GM12878 (cell line): ENCODE results near the gene IL27RA. TPM values are rescaled to one million over a fixed set of nuclear protein-coding genes. Genes with fewer than 3 reads are reported as not detected.
"Not testable (repeated sequence)": the region's sequence is repeated elsewhere in the genome, so short reads cannot be mapped to it uniquely, and the experiment has no call there.

Experiments used
- ATAC-seq: fragments of 200-7000 bp; cut with Tn5 transposase; 3 replicates; pipeline ENCODE4 v1.9.1; 2020; ENCODE audit warnings: mild to moderate bottlenecking, moderate library complexity
- BruUV-seq: library from RNA; stranded (reverse); fragments of 400-500 nt; replicated peaks from 2 replicates; lab custom pipeline; 2021; lab: Mats Ljungman, UMichigan
- CTCF ChIA-PET: fragments of 300-600 bp; sonication (Branson Sonifier 250); formaldehyde crosslinking; extraction: SDS; loops from one replicate; lab custom pipeline; 2021; ENCODE audit warnings: inconsistent platforms; lab: Yijun Ruan, JAX
- POLR2A ChIA-PET: fragments of 350-600 bp; formaldehyde crosslinking; extraction: SDS; loops from one replicate; lab custom pipeline; 2021; ENCODE audit warnings: inconsistent platforms; lab: Charles Lee
- RAD21 ChIA-PET: fragments of 300-600 bp; sonication (Branson Sonifier 250); formaldehyde crosslinking; loops from one replicate; lab custom pipeline; 2023; ENCODE audit warnings: antibody characterized with exemption; ENCODE audit not compliant: unreplicated experiment; lab: Charles Lee
- SMC1A ChIA-PET: fragments of 300-600 bp; sonication (Branson Sonifier 250); formaldehyde crosslinking; loops from one replicate; lab custom pipeline; 2023; ENCODE audit not compliant: unreplicated experiment, uncharacterized antibody; lab: Charles Lee
- DNase-seq: peaks from one replicate; pipeline ENCODE4 v3.0.0-alpha.2; 2011; ENCODE audit warnings: low read depth, low spot score
- FAIRE-seq: peaks from 3 replicates; lab custom pipeline; 2011; peaks lifted over from hg19 to GRCh38; lab: Jason Lieb, UNC
- H2AFZ ChIP-seq: 2 replicates; pipeline ENCODE4 v1.6.0; 2011; ENCODE audit warnings: low read depth, low read length, control low read depth; ENCODE audit not compliant: control insufficient read depth
- H3K27ac ChIP-seq: 2 replicates; pipeline ENCODE4 v1.5.1; 2011; ENCODE audit warnings: control low read depth; ENCODE audit not compliant: control insufficient read depth, insufficient read depth
- H3K27me3 ChIP-seq, 2 experiments: replicated peaks in 1 of 2; 2 replicates each; pipeline versions ENCODE4 v1.6.0 to v1.6.1; 2011; ENCODE audit warnings: low read length in 1 of 2; ENCODE audit not compliant: control insufficient read depth in 2 of 2, insufficient read depth in 2 of 2
- H3K36me3 ChIP-seq, 2 experiments: 2 replicates each; pipeline ENCODE4 v1.5.1; 2011; ENCODE audit warnings: low read length in 1 of 2; ENCODE audit not compliant: control insufficient read depth in 2 of 2, insufficient read depth in 2 of 2
- H3K4me1 ChIP-seq: 2 replicates; pipeline ENCODE4 v1.6.1; 2011; ENCODE audit warnings: mild to moderate bottlenecking, low read length, moderate library complexity, mixed read lengths; ENCODE audit not compliant: control insufficient read depth, insufficient read depth
- H3K4me2 ChIP-seq: 2 replicates; pipeline ENCODE4 v1.6.0; 2011; ENCODE audit warnings: control low read depth; ENCODE audit not compliant: control insufficient read depth, insufficient read depth
- H3K4me3 ChIP-seq: fragments of 200-600 bp; sonication (generic); 2 replicates; pipeline ENCODE4 v1.5.1; 2016
- H3K79me2 ChIP-seq: 2 replicates; pipeline ENCODE4 v1.6.0; 2011; ENCODE audit warnings: low read length; ENCODE audit not compliant: control insufficient read depth, insufficient read depth
- H3K9ac ChIP-seq: 2 replicates; pipeline ENCODE4 v1.8.0; 2011; ENCODE audit warnings: low read length, control low read depth, mixed read lengths; ENCODE audit not compliant: control insufficient read depth, insufficient read depth
- H3K9me3 ChIP-seq: replicated peaks from 3 replicates; pipeline ENCODE4 v1.5.1; 2011; ENCODE audit warnings: mild to moderate bottlenecking, low read length; ENCODE audit not compliant: control insufficient read depth, insufficient read depth
- H4K20me1 ChIP-seq: 2 replicates; pipeline ENCODE4 v1.6.0; 2011; ENCODE audit not compliant: control insufficient read depth, insufficient read depth
- CEBPB ChIP-seq, 2 experiments: fragments of 150-350 bp in 1 of 2; IDR thresholded peaks; 2 replicates each; pipeline ENCODE4 v1.6.1; 2012 to 2014; ENCODE audit warnings: low read depth in 2 of 2, low read length in 2 of 2, borderline replicate concordance in 1 of 2, inconsistent platforms in 1 of 2
- CHD4 ChIP-seq: fragments of 200-600 bp; sonication (generic); IDR thresholded peaks from 2 replicates; pipeline ENCODE4 v1.6.1; 2016; ENCODE audit warnings: mild to moderate bottlenecking
- EZH2 ChIP-seq: IDR thresholded peaks from 2 replicates; pipeline ENCODE4 v1.6.1; 2012; ENCODE audit warnings: low read depth, mild to moderate bottlenecking, control low read depth, inconsistent platforms, low read length, borderline replicate concordance; ENCODE audit not compliant: control insufficient read depth
- HSF1 ChIP-seq: fragments of 150-350 bp; IDR thresholded peaks from 2 replicates; pipeline ENCODE4 v1.6.1; 2014; ENCODE audit warnings: mild to moderate bottlenecking, low read depth, low read length
- KAT2A ChIP-seq: conservative IDR thresholded peaks from 2 replicates; pipeline ENCODE4 v1.6.1; 2011; ENCODE audit warnings: low read depth, low read length; ENCODE audit not compliant: control insufficient read depth
- KDM1A ChIP-seq: fragments of 200-600 bp; sonication (generic); IDR thresholded peaks from 2 replicates; pipeline ENCODE4 v1.6.1; 2016; ENCODE audit warnings: borderline replicate concordance
- RCOR1 ChIP-seq: conservative IDR thresholded peaks from 2 replicates; pipeline ENCODE4 v1.6.1; 2012; ENCODE audit warnings: low read depth, low read length, improper control_type of control experiment
- SPI1 ChIP-seq: IDR thresholded peaks from 2 replicates; pipeline ENCODE4 v1.6.1; 2011; ENCODE audit warnings: low read depth, mild to moderate bottlenecking, low read length, moderate library complexity, borderline replicate concordance; ENCODE audit not compliant: insufficient read depth
- SREBF1 ChIP-seq: IDR thresholded peaks from 2 replicates; pipeline ENCODE4 v1.6.1; 2012; ENCODE audit warnings: mild to moderate bottlenecking, low read length
- SUPT20H ChIP-seq: IDR thresholded peaks from 2 replicates; pipeline ENCODE4 v1.6.1; 2011; ENCODE audit warnings: low read depth, mild to moderate bottlenecking, low read length, moderate library complexity, borderline replicate concordance; ENCODE audit not compliant: control insufficient read depth
- ZSCAN29 ChIP-seq: fragments of 450-650 bp; IDR thresholded peaks from 2 replicates; pipeline ENCODE4 v1.6.1; 2017; ENCODE audit warnings: mild to moderate bottlenecking, moderate library complexity
- WGBS: methylation state at CpG from one replicate; pipeline ENCODE4 v1.1.6; 2016; ENCODE audit warnings: low lambda C conversion rate; ENCODE audit not compliant: insufficient replicate concordance, insufficient coverage; ENCODE audit errors: missing lambda C conversion rate; 5-methylcytosine and 5-hydroxymethylcytosine counted together
- in situ Hi-C: fragments of 300-500 bp; cut with MboI; formaldehyde crosslinking; loops from 9 replicates; pipeline ENCODE4 v1.14.3; 2018; ENCODE audit warnings: mixed read lengths
- intact Hi-C: fragments of 100-400 bp; cut with micrococcal nuclease; formaldehyde crosslinking; loops from one replicate; pipeline ENCODE4 v1.14.2; 2022; ENCODE audit not compliant: unreplicated experiment
- polyA plus RNA-seq, 11 experiments: library from polyadenylated mRNA; depleted of rRNA in 4 of 11; unstranded in 6 of 11; stranded (reverse) in 5 of 11; fragments of >200 nt; fragmentation: Nextera tagmentation in 4 of 11; fragmentation: Illumina TruSeq in 1 of 11; extraction: Ambion mirVana in 4 of 11; extraction: Trizol in 1 of 11; gene quantifications; 1 replicate in 1 of 11; 2 replicates in 10 of 11; pipeline versions ENCODE4 v1.2.1 to v1.2.3, GENCODE V29; 2011 to 2016; ENCODE audit warnings: inconsistent platforms in 2 of 11, missing spikeins in 2 of 11, low read depth in 1 of 11
- total RNA-seq, 4 experiments: library from RNA; depleted of rRNA in 3 of 4; stranded (reverse); fragments of >200 nt in 3 of 4; fragmentation: Illumina TruSeq in 1 of 4; extraction: Trizol in 1 of 4; gene quantifications; 2 replicates each; pipeline versions ENCODE4 v1.2.1 to v1.2.3, GENCODE V29; 2013 to 2021
- TF ChIP-seq, protein P1 (sequence below): IDR thresholded peaks from 2 replicates; pipeline ENCODE4 v1.6.1; 2011; ENCODE audit warnings: mild to moderate bottlenecking, low read depth, low read length, moderate library complexity; ENCODE audit not compliant: insufficient replicate concordance

The IL27RA gene
- total and polyA plus RNA-seq, 10 of the 15 experiments (the other 5 are each of a cell fraction or from before 2014, with no cell fraction given) = 8.4 to 63.5 (median 41.2) TPM

- TF ChIP-seq SUPT20H = no peak
These were observed 2.4 kb downstream of the IL27RA start (continued) for GRCh38 chr19:14033946-14034345.

DNA sequence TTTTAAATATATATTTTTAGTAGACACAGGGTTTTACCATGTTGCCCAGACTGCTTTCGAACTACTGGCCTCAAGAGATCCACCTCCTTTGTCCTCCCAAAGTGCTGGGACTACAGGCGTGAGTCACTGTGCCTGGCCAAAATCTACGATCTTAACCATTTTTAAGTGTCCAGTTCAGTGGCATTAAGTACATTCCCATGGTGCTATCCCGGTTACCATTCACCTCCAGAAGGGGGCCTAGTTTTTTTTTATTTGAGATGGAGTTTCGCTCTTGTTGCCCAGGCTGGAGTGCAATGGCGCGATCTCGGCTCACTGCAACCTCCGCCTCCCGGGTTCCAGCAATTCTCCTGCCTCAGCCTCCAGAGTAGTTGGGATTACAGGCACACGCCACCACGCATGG, 3.6 kb downstream of the IL27RA start:
- H3K4me3 ChIP-seq, H3K9ac ChIP-seq, H3K4me1 ChIP-seq, H3K36me3 ChIP-seq, H3K27me3 ChIP-seq, DNase-seq, H3K27ac ChIP-seq, ATAC-seq, FAIRE-seq, BruUV-seq, in situ Hi-C loops, H4K20me1 ChIP-seq, H3K79me2 ChIP-seq, SMC1A ChIA-PET, H2AFZ ChIP-seq, H3K9me3 ChIP-seq, H3K4me2 ChIP-seq: not testable (repeated sequence)
- WGBS = 99% methylated on average over 12 of the region's 12 CpGs
- ChIA-PET POLR2A (interaction anchor here (0.6 kb wide), 2 partner anchors 163 to 261 kb away, joined by 3 to 5 read pairs; partner anchors contain the start of gene C19orf53), RAD21 (interaction anchor here (1.2 kb wide), 1 partner anchor 24 kb away, joined by 5 read pairs; no protein-coding TSS in a partner anchor), CTCF (interaction anchor here (1.2 to 1.8 kb wide), 2 partner anchors 13 to 156 kb away, joined by 3 to 6 read pairs; no protein-coding TSS in a partner anchor)
- intact Hi-C loops = loop anchor here (10.0 kb wide), 1 partner anchor 50 kb away; no protein-coding TSS in a partner anchor

GRCh38 chr19:14035706-14036105, 4.1 kb downstream of the IL27RA start:
- ATAC-seq (no peak), FAIRE-seq (no peak), DNase-seq (no peak)
- peaks cover 3 to 6% of the 10 kb centered on the region in 2 experiments; a peak in 2 of 4 replicates for H3K36me3 ChIP-seq
- no peaks in the 10 kb centered on the region for H3K27me3 ChIP-seq
- no peaks in the 10 kb centered on the region for H3K9me3 ChIP-seq
- RAD21 ChIA-PET = interaction anchor here (1.2 kb wide), 1 partner anchor 23 kb away, joined by 5 read pairs; no protein-coding TSS in a partner anchor
- no peak overlapping the region for H2AFZ ChIP-seq
- SMC1A ChIA-PET = no interaction called here
- intact Hi-C loops = loop anchor here (10.0 kb wide), 1 partner anchor 51 kb away; no protein-coding TSS in a partner anchor
- 98% methylated on average over 4 of the region's 7 CpGs for WGBS
- POLR2A ChIA-PET = interaction anchor here (0.7 kb wide), 2 partner anchors 42 to 382 kb away, joined by 3 read pairs; no protein-coding TSS in a partner anchor
- CTCF ChIA-PET = interaction anchor here (0.9 to 1.8 kb wide), 4 partner anchors 12 to 757 kb away, joined by 3 to 6 read pairs (median 3); no protein-coding TSS in a partner anchor
- no TSS peak for BruUV-seq
- peaks cover 6% of the 10 kb centered on the region for H3K4me1 ChIP-seq
- H3K4me3 ChIP-seq = no peak overlapping the region
- H3K9ac ChIP-seq = no peak overlapping the region
- H3K79me2 ChIP-seq = peaks cover 10% of the 10 kb centered on the region
- no peaks in the 10 kb centered on the region for H4K20me1 ChIP-seq
- H3K27ac ChIP-seq = no peak overlapping the region
- in situ Hi-C loops = no loop called here
- no peak overlapping the region for H3K4me2 ChIP-seq
- TF ChIP-seq, protein P1, sequence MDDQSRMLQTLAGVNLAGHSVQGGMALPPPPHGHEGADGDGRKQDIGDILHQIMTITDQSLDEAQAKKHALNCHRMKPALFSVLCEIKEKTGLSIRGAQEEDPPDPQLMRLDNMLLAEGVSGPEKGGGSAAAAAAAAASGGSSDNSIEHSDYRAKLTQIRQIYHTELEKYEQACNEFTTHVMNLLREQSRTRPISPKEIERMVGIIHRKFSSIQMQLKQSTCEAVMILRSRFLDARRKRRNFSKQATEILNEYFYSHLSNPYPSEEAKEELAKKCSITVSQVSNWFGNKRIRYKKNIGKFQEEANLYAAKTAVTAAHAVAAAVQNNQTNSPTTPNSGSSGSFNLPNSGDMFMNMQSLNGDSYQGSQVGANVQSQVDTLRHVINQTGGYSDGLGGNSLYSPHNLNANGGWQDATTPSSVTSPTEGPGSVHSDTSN = no peak
- no peak for TF ChIP-seq CEBPB (IDR thresholded peaks at IDR 0.05; ENCODE audit: borderline replicate concordance in 1 of 2, low read depth in 2 of 2, low read length in 2 of 2)
- no peak for TF ChIP-seq KDM1A
- no peak for TF ChIP-seq KAT2A
- no peak for TF ChIP-seq HSF1
- TF ChIP-seq EZH2 = no peak
- TF ChIP-seq ZSCAN29 = no peak
- TF ChIP-seq CHD4 = no peak
- TF ChIP-seq RCOR1 = no peak
- TF ChIP-seq SREBF1 = no peak
- TF ChIP-seq SPI1 = no peak
